GM18870 (cell line): ENCODE measurements around the gene CNGB1.
"Not testable (repeated sequence)": the region's sequence is repeated elsewhere in the genome, so short reads cannot be mapped to it uniquely, and the experiment has no call there.

Source experiments
- ATAC-seq: cut with Tn5 transposase; IDR thresholded peaks from one replicate; pipeline ENCODE4 v1.9.1; 2021; ENCODE audit warnings: moderate library complexity; ENCODE audit not compliant: unreplicated experiment

CNGB1 gene

DNA sequence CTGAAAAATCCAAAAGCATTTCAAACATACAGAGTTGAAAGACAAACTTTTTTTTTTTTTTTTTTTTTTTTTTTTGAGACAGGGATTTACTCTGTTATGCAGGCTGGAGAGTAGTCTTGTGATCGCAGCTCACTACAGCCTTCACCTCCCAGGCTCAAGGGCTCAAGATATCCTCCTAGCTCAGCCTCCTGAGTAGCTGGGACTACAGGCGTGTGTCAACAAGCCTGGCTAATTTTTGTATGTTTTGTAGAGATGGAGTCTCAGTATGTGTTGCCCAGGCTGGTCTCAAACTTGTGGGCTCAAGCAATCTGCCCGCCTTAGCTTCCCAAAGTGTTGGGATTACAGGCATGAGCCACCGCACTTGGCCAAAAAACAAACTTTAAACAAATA, 104.4 kb downstream of the CNGB1 start:
- ATAC-seq, result no peak

DNA sequence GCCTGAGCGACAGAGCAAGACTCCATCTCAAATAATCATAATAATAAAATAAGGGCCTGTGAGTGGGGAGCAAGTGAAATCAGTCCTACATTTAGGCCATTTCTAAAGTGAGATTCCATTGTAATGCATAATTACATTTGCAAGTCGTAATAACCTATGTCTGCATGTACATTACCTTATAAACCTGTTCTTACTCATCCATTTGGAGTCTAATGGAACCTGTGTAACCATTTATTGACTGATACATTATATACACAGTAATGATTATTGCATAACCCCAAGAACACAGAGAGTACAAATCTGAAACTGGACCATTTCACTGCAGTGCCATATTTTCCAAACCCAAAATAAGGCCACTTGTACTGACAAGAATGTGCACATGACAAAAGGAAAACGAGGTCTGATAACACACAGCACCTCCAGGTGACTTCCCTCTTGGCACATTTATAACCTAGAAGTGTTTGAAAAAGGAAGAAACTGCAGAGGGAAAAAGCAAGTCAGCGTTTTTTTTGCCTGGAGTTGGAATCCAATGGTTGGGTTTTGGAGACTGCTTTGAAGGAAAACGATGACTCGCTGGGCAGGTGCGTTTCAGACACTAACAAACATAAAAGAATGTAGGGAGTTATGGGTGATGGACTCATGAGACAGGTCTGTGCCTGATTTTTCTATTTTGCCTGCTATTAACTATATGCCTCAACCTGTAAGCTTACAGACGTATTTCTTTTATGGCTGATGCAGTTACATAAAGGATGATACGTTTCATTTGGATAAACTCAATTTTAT, 105.0 kb downstream of the CNGB1 start:
- no peak for ATAC-seq

DNA sequence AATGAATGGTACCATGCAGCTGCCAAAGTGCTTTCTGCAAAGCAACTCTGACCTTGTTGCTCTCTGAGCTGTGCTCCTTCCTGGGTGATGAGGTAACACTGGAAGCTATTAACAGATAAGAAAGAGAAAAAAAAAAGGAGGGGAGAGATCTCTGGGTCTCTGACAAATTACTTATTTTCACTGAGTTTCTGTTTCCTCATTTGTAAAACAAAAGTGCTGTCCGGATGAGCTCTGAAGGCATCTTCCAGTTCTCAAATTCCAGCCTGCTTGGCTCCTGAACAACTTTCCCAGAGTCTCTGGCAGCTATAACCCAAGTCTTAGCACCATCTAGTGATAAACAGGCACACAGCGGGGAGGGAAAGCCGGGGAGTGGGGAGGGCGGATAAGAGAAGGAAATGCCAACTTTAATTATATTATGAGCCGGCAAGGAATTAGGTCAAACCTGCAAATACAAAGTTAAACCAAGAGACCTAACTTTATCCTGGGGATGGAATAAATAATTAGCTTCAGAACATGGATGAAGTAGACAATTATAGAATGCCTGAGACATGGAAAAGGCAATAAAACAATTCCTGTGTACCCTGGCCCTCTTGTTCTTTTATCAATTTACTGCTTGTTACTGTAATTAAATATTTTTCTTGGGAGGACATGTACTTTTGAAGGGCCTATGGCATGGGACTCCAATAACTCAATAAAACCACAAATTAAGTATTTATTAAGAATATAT, 107.3 kb downstream of the CNGB1 start:
- ATAC-seq, result no peak

DNA sequence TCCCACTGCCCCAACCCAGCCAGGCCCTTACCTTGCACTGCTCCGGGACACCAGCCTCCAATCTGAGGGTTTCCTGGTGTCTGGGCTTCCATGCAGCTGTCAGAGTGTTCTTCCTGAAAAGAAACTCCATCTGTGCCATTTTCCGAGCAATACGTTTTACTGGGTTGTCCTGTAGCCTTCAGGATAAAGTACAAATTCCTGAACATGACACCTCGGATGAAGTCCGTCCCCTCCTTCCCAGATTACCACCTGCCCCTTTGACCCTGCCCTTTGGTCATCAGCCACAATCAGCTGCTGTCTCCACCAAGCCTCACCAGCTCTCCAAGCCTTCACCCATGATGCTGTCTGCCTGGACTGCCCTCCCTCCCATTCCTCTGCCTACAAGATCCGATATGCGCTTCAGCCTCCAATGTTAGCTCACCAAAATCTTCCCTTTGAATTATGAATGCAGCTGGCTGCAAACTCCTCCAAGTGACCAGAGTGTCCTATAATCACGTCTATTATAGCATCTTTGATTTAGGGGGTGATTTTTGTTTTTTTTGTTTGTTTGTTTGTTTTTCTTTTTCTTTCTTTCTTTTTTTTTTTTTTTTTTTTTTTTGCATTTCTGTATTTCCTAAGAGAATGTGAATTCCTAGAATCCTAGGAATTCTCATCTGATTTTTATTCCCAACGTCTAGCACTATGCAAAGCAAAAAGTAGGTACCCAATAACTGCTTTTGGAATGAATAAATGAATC, 108.1 kb downstream of the CNGB1 start:
- no peak for ATAC-seq

DNA sequence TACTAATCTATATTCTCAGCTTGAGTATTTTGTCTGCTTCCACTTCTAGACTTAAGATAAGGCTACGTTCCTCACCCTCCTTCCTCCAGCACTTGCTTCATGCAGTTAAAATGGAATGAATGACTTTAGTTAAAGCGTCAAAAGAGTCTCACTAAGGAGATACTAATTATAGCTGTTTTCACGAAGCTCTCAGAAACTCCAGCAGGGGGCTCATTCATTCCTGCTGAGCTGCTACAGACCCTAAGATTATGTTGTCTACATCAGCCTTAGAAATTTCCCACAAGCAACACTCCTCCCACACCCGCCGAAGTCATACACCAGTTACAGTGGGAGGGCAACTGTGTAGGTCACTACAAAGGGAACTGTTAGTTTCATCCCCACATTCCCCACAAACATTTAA, 111.6 kb downstream of the CNGB1 start:
- ATAC-seq, result no peak

DNA sequence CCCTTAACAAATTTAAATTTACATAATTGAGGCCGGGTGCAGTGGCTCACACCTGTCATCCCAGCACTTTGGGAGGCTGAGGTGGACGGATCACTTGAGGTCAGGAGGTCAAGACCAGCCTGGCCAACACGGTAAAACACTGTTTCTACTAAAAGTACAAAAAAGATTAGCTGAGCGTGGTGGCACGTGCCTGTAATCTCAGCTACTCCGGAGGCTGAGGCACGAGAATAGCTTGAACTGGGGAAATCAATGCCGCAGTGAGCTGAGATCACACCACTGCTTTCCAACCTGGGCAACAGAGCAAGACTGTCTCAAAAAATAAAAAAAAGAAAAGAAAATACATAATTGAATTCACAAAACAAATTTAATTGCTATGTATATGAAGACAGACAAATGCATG, 112.3 kb downstream of the CNGB1 start:
- no peak for ATAC-seq

DNA sequence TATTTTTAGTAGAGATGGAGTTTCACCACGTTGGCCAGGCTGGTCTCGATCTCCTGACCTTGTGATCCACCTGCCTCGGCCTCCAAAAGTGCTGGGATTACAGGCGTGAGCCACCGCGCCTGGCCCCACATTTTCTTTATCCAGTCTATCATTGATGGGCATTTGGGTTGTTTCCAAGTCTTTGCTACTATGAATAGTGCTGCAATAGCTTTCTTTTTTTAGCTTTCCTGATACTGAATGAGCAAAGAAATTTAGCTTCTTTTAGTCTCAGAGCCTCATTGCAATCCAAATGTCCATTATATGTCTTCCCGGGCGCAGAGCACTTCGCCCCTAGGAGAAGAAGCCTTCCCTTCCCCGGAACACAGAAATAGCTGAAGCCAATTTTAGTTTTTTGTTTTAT, 112.9 kb downstream of the CNGB1 start:
- ATAC-seq, result not testable (repeated sequence)

DNA sequence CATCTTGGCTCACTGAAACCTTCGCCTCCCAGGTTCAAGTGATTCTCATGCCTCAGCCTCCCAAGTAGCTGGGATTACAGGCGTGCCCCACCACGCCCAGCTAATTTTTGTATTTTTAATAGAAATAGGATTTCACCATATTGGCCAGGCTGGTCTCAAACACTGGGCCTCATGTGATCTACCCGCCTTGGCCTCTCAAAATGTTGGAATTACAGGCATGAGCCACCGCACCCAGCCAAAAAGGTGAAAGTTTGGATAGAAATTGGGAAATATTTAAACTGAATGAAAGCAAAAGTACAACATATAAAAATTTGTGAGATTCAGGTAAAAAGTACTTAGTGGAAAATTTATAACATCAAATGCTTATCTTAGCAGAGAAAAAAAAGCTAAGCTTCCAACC, 115.7 kb downstream of the CNGB1 start:
- no peak for ATAC-seq

DNA sequence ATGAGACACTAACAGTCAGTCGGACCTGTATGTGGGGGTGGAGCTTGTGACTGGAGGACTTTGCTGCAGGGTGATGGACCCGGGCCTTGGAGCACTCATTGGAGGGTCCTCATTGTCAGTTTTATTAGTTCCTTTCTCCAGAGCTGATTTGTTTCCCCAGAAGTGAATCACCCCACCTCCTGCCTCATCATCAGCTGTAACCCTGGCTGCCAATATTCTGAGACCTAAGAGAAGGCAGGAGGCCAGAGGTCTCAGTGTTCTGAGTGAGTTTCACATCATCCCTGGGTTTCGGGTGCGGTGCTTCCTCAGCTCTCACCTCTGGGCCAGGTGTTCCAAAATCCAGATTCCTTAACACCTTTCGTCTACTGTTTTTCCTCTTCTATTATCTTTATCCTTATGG, 118.7 kb downstream of the CNGB1 start:
- no peak for ATAC-seq

DNA sequence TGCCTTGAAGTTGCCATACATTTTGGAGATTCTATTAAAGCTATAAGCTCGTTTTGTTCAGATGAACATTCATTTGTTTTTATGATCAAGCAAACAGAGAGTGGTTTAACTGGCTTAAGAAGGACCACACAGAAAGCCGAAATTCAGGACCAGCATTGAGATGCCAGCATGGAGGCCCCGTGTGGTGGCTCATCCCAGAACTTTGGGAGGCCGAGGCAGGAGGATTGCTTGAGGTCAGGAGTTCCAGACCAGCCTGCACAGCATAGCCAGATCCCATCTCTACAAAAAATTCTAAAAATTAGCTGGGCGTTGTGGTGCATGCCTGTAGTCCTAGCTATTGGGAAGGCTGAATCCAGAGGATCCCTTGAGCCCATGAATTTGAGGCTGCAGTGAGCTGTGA, 122.7 kb downstream of the CNGB1 start:
- ATAC-seq, result no peak

DNA sequence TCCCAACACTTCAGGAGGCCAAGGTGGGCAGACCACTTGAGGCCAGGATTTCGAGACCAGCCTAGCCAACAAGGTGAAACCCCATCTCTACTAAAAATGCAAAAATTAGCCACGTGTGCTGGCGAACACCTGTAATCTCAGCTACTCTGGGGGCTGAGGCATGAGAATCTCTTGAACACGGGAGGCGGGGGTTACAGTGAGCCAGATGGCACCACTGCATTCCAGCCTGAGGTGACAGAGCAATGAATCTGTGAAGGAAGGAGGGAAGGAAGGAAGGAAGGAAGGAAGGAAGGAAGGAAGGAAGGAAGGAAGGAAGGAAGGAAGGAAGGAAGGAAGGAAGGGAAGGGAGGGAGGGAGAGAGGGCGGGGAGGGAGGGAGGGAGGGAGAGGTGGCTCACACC, 124.0 kb downstream of the CNGB1 start:
- not testable (repeated sequence) for ATAC-seq

DNA sequence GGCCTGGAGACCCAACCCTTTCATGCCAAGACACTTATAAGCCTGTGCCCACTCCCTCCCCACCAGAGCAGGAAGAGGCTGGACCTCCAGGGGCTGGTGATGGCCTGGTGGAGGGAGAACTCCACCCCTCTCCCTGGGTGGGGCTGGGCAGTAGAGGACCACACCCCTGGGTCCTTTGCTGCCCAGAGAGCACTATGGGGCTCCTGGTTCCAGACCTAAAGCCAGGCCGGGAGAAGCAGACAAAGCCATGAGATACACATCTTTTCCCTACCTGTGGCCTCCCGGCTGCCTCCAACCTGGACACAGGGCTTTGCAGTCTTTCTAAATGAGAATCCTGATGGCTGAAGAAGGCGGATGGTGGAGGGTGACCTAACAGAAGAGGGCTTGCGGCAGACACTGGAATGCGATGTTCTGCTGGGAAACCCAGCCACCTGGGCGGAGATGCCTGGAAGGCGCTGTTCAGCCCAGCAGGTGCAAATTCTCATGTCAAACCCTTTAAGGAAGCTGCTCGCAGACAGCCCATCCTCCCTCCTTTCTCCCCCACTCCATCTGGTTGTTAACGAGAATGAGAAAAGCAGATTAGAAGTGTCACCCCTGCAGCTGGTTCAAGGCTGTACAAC, 124.7 kb downstream of the CNGB1 start:
- no peak for ATAC-seq

DNA sequence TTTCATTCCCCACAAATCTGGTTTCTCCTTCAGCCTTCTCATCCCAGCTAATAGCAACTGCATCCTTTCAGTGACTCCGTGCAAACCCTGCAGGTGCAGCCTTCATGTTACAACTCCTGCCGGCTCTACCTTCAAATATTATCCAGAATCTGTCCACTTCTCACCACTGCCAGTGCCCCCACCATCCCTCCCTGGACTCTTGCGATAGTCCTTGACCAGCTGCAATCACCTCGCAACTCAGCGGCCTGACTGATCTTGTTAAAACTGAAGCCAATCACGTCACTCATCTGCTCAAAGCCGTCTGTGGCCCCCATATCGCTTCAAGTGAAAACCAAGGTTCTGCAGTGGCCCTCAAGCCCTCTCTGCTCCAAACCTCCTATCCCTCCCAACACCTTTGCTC, 125.8 kb downstream of the CNGB1 start:
- ATAC-seq, result no peak

DNA sequence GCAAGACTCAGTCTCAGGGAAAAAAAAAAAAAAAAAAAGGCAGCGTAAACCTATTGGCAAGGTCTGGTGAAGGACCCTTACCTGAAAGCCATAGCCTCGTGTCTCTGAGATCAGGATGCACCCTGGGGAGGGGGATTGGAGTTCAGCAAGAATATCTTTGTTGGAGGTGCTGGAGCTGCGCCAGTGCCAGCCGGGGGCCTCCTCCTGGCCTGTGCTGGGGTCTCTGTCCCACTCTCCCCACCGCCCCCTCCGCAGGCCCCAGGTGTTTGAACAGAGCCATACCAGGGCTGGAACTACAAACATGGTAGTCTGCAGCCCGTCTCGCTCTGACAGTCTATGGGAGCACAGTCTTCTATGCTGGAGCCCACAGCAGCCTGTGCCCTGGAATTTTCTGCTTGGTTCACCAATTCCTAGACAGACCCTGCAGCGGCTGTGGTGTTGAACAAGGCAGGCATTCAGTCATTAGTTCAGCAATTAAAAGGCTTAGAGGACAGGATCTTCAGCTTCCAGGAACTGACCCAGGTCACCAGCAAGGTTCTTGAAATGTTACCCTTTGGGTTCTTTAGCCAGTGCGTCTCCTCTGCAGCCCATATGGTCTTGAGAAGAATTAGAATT, 126.4 kb downstream of the CNGB1 start:
- no peak for ATAC-seq

DNA sequence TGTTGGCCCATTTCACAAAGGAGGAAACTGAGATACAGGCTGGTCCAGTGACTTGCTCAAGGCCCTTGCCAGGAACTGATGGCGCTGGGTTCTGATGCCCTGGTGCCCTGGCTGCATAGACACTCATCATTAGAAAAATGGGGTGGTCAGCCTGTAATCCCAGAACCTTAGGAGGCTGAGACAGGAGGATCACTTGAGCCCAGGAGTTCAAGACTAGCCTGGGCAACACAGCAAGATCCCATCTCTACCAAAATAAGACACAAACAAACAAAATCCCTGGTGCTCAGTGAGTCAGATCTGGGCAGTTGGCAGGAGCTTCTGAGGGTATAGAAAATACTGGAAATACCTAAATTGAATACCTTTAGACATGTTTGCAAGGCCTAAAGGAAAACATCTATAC, 127.5 kb downstream of the CNGB1 start:
- no peak for ATAC-seq

DNA sequence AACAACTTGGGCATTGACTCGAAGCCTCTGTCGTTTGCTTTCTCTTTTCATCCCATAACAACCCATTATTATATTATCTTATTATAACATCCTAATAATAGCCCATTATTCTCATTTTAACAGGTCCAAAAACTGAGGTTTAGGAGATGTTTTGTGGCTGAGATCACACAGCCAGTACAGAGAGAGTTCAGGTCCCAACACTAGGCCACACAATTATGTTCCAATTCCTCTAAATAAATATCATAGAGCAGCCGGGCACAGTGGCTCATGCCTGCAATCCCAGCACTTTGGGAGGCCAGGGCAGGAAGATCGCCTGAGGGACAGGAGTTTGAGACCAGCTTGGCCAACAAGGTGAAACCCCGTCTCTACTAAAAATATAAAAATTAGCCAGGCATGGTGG, 128.3 kb downstream of the CNGB1 start:
- no peak for ATAC-seq

DNA sequence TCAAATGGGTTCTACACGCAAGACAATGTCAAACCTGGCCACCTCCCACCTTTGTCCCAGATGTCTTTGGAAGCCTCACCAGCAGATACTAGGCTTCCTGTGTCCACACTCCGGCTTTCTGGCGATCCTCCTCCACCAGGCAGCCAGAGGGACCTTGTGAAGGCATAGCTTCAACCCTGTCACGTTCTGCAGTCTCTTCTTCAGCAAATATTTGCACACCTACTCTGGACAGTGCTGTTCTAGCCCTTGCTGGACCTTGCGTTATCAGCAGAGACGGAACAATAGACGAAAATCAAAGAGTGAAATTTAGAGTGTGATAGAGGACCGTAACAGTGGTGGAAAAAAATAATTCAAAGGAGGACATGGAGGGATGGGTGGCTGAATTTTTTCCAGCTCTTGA, 130.1 kb downstream of the CNGB1 start:
- no peak for ATAC-seq

DNA sequence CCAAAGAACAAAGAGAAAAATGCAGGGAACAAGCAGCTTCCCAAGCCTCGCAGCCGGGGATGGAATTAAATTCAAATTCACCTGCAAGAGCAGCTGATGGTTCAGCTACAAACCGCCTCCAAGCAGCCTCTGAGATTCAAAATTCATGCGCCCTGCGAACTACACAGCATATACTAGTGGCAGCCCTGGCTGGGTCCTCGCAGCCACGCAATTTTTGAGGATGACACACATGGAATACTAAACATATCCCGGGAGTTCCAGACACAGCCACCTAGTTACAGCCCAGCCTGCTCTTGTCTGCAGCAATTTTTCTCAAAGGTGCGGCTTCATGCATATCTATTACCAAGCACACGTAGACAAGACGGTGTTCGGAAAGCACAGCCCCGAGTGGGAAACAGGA, 132.8 kb downstream of the CNGB1 start:
- ATAC-seq, result no peak

DNA sequence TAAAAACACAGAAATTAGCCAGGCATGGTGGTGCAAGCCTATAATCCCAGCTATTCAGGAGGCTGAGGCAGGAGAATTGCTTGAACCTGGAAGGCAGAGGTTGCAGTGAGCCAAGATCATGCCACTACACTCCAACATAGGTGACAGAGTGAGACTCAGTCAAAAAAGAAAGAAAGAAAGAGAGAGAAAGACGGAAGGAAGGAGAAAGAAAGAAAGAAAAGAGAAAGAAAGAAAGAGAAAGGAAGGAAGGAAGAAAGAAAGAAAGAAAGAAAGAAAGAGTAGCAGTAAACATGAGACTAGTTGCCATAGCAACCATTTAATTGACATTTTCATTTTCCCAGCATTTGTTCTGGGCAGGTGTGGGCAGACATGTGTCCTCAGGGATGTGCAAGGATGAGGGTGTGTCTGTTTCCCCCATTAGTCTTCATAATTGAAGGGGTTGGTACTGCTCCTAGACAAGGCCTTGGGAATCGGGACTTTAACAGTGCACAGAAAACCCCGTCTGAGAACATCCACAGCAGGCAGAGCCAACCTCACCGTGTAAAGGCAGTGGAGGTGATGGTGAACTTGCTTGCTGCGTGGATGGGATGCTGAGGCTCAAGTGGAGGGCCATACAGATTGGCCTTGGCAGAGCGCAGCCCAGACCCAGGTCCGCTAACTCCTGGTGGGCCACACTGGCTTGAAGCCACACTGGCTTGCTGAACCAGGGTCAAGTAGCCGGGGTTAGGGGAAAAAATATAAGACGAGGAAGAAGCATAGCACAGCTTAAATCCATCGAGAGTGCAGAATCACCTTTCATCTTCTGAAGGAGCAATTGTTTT, 133.4 kb downstream of the CNGB1 start:
- ATAC-seq, result no peak

DNA sequence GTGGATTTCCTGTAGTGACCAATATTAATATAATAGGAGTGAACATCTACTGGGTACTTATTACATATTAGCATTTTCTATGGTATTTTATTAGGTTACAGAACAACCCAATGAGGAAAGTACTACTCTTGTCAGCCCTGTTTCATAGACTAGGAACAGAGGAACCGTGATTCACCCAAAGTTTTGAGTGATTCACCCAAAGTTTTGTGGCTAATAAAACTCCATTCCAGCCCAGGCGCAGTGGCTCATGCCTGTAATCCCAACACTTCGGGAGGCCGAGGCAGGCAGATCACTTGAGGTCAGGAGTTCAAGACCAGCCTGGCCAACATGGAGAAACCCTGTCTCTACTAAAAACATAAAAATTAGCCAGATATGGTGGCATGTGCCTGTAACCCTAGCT, 135.5 kb downstream of the CNGB1 start:
- not testable (repeated sequence) for ATAC-seq
